Liver (tissue), 3 donors: ENCODE results near the gene YIPF2.

Experiments
- CTCF ChIP-seq: fragments of 150-350 bp; IDR thresholded peaks from 2 replicates; pipeline ENCODE4 v1.5.1; 2017; ENCODE audit warnings: improper control_type of control experiment, low read depth, low read length; ENCODE audit not compliant: missing input control
- FOXA1 ChIP-seq: IDR thresholded peaks from 2 replicates; pipeline ENCODE4 v1.6.1; 2016; ENCODE audit warnings: antibody characterized with exemption
- GABPA ChIP-seq, 2 donors: IDR thresholded peaks in 1 of 2; conservative IDR thresholded peaks in 1 of 2; 2 replicates each; pipeline ENCODE4 v1.6.1; 2016; ENCODE audit warnings: antibody characterized with exemption in 2 of 2, mild to moderate bottlenecking in 1 of 2, moderate library complexity in 1 of 2
- HNF4G ChIP-seq: IDR thresholded peaks from 2 replicates; pipeline ENCODE4 v1.6.1; 2016; ENCODE audit warnings: antibody characterized with exemption
- JUND ChIP-seq, 2 donors: IDR thresholded peaks; 2 replicates each; pipeline ENCODE4 v1.6.1; 2016; ENCODE audit warnings: antibody characterized with exemption in 2 of 2
- MAX ChIP-seq: IDR thresholded peaks from 2 replicates; pipeline ENCODE4 v1.6.1; 2016; ENCODE audit warnings: antibody characterized with exemption
- NR2F2 ChIP-seq: IDR thresholded peaks from 2 replicates; pipeline ENCODE4 v1.6.1; 2016; ENCODE audit warnings: antibody characterized with exemption
- RAD21 ChIP-seq, 2 donors: IDR thresholded peaks; 2 replicates each; pipeline ENCODE4 v1.6.1; 2016; ENCODE audit warnings: antibody characterized with exemption in 2 of 2, mild to moderate bottlenecking in 2 of 2
- REST ChIP-seq: IDR thresholded peaks from 2 replicates; pipeline ENCODE4 v1.6.1; 2016; ENCODE audit warnings: antibody characterized with exemption, mild to moderate bottlenecking
- RXRA ChIP-seq, 2 donors: IDR thresholded peaks; 2 replicates each; pipeline ENCODE4 v1.6.1; 2017 to 2018; ENCODE audit warnings: antibody characterized with exemption in 2 of 2, mild to moderate bottlenecking in 1 of 2
- SP1 ChIP-seq: IDR thresholded peaks from 2 replicates; pipeline ENCODE4 v1.6.1; 2018; ENCODE audit warnings: antibody characterized with exemption, mild to moderate bottlenecking
- TAF1 ChIP-seq: conservative IDR thresholded peaks from 2 replicates; pipeline ENCODE4 v1.6.1; 2016; ENCODE audit warnings: antibody characterized with exemption, mild to moderate bottlenecking
- YY1 ChIP-seq: IDR thresholded peaks from 2 replicates; pipeline ENCODE4 v1.6.1; 2016; ENCODE audit warnings: antibody characterized with exemption, mild to moderate bottlenecking
- ZBTB33 ChIP-seq: IDR thresholded peaks from 2 replicates; pipeline ENCODE4 v1.6.1; 2016; ENCODE audit warnings: antibody characterized with exemption
- donor health status: healthy.
- donor health status: healthy.

GRCh38 chr19:10878253-10878652, 50.2 kb downstream of the YIPF2 start:
- TF ChIP-seq CTCF = no peak
- TF ChIP-seq GABPA (IDR thresholded peaks at IDR 0.05 in 1 of 2, conservative IDR thresholded peaks at IDR 0.05 in 1 of 2) = no peak
- TF ChIP-seq TAF1 = no peak
- no peak for TF ChIP-seq NR2F2
- no peak for TF ChIP-seq REST
- no peak for TF ChIP-seq MAX
- no peak for TF ChIP-seq ZBTB33
- TF ChIP-seq HNF4G = no peak
- TF ChIP-seq YY1 = no peak
- no peak for TF ChIP-seq RXRA (IDR thresholded peaks at IDR 0.05)
- no peak for TF ChIP-seq FOXA1
- TF ChIP-seq SP1 = no peak
- no peak for TF ChIP-seq RAD21 (IDR thresholded peaks at IDR 0.05)
- no peak for TF ChIP-seq JUND (IDR thresholded peaks at IDR 0.05)
